ENCODE data around the gene TARBP1. TPM values are rescaled to one million over a fixed set of nuclear protein-coding genes. Genes with fewer than 3 reads are reported as not detected.
"Not testable (repeated sequence)": the region's sequence is repeated elsewhere in the genome, so short reads cannot be mapped to it uniquely, and the experiment has no call there.

The TARBP1 gene
- total and polyA plus RNA-seq, 2 donors (not counting 1 experiment from before 2014, with no cell fraction given) = 35.4 to 71.5 TPM

DNA sequence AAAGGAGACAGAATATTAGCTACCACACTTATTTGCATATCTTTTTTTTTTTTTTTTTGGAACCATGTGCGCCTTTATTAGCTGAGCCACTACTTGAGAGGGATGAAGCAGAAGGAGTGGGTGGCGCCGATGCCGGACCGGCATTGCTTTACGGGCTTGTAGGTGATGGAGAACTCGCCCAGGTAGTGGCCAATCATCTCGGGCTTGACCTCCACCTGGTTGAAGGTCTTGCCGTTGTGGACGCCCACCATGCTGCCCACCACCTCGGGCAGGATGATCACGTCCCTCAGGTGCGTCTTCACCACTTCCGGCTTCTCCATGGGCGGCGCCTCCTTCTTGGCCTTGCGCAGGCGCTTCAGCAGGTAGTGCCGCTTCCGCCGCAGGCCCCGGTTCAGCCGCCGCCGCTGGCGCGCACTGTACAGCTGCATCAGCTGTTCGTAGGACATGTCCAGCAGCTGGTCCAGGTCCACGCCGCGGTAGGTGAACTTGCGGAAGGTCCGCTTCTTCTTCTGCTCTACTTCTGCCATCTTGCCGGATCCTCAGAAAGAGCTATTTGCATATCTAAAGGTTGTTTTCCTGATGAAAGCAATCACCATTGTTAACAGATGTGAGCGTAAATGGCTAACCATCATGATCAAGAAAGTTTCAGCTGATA, 122.2 kb downstream of the TARBP1 start:
- Histone ChIP-seq H3K4me3 (ENCODE audit: control extremely low read depth in 1 of 5, extremely low read depth in 1 of 5, insufficient read depth in 1 of 5, low read depth in 2 of 5, low read length in 4 of 5) (peak overlapping the region; percentile 22 to 64 (median 52)), H2AFZ (ENCODE audit: insufficient read depth, low read depth, low read length, poor library complexity, severe bottlenecking) (peak overlapping the region; percentile 67), H3K9ac (ENCODE audit: low read length) (peak overlapping the region; percentile 53), H3K27ac (ENCODE audit: low read length in 2 of 2) (peak overlapping the region; percentile 30 to 39), H3K4me2 (replicated peaks; ENCODE audit: low read depth, low read length, poor library complexity, severe bottlenecking) (peak overlapping the region; percentile 62)
- intact Hi-C loops (cut with micrococcal nuclease) = loop anchor here (1.0 kb wide), 1 partner anchor 17 kb away; the partner anchor contains the start of gene COA6
- ATAC-seq (ENCODE audit: low read depth) (peak; percentile 69), DNase-seq (peak; percentile 73)
- peaks cover 19% of the 10 kb centered on the region for H3K27me3 Mint-ChIP-seq
- not testable (repeated sequence) for H3K27me3 ChIP-seq (replicated peaks in 1 of 4; ENCODE audit: control extremely low read depth in 1 of 4, control insufficient read depth in 3 of 4, insufficient read depth in 4 of 4, low read length in 3 of 4); H3K36me3 ChIP-seq (replicated peaks in 1 of 2; ENCODE audit: control extremely low read depth in 1 of 2, control insufficient read depth in 1 of 2, extremely low read depth in 1 of 2, insufficient read depth in 2 of 2, low read length in 1 of 2); H3K9me3 ChIP-seq (ENCODE audit: control extremely low read depth in 1 of 3, control insufficient read depth in 2 of 3, insufficient read depth in 1 of 3, low read length in 2 of 3); H4K20me1 ChIP-seq (ENCODE audit: control insufficient read depth, insufficient read depth, low read length, poor library complexity, severe bottlenecking); H3K4me1 ChIP-seq (ENCODE audit: control insufficient read depth in 2 of 2, insufficient read depth in 2 of 2, low read length in 2 of 2); H3K9me3 Mint-ChIP-seq (ENCODE audit: insufficient read depth); H3K4me1 Mint-ChIP-seq; H3K79me2 ChIP-seq (ENCODE audit: control insufficient read depth, insufficient read depth, low read length)
- H3K27ac Mint-ChIP-seq = peak overlapping the region; percentile 88
- H3K4me3 Mint-ChIP-seq = peak overlapping the region; percentile 89
- CTCF ChIA-PET = interaction anchor here (1.0 to 1.2 kb wide), 3 partner anchors 20 to 44 kb away, joined by 3 read pairs; no protein-coding TSS in a partner anchor
- WGBS (ENCODE audit: insufficient coverage) = 70% methylated on average over 32 of the region's 35 CpGs
- POLR2A ChIA-PET = interaction anchor here (1.2 kb wide), 1 partner anchor 17 kb away, joined by 5 read pairs; the partner anchor contains the start of gene COA6

DNA sequence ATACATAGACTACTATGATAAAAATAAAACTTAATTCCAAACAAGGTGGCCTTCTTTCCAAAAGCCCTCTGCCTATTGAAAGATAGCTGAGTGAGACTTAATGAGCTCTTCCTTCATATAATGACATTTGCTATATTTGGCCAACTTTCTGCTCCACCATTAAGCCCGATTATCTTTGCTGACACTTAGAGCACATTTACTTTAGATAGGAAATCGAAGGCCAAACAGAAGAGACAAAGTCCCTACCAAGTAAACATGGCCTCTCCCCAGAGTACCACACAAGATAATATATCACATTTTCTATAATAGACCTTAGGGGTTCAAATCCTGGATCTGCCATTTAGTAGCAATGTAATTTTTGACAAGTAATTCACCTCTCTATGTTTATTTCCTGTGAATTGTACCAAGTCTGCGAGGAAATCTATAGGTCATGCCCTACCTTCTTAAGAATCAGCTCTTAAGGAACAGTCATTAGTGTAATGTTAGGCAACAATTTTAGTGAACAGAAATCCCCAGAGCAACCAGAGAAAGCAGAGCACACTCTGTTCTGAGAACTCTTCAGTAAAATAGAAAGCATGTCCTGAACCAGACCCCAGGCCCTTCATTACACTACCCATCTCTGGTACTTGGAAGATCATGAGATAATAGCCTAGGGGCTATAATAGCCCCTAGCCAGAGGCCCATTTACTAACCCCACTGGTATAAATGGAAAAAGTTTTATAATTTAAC, 123.0 kb downstream of the TARBP1 start:
- H3K9me3 ChIP-seq (ENCODE audit: control extremely low read depth in 1 of 3, control insufficient read depth in 2 of 3, insufficient read depth in 1 of 3, low read length in 2 of 3) = peaks cover 0 to 3% (median 2%) of the 10 kb centered on the region in 3 donors
- no peak overlapping the region for H3K4me3 ChIP-seq (ENCODE audit: control extremely low read depth in 1 of 5, extremely low read depth in 1 of 5, insufficient read depth in 1 of 5, low read depth in 2 of 5, low read length in 4 of 5)
- no peaks in the 10 kb centered on the region for H3K79me2 ChIP-seq (ENCODE audit: control insufficient read depth, insufficient read depth, low read length)
- H2AFZ ChIP-seq (ENCODE audit: insufficient read depth, low read depth, low read length, poor library complexity, severe bottlenecking) = peak overlapping the region; percentile 67
- peaks cover 23% of the 10 kb centered on the region for H3K27me3 Mint-ChIP-seq
- peaks cover 0 to 5% (median 0%) of the 10 kb centered on the region in 4 experiments for H3K27me3 ChIP-seq (replicated peaks in 1 of 4; ENCODE audit: control extremely low read depth in 1 of 4, control insufficient read depth in 3 of 4, insufficient read depth in 4 of 4, low read length in 3 of 4)
- no peaks in the 10 kb centered on the region for H4K20me1 ChIP-seq (ENCODE audit: control insufficient read depth, insufficient read depth, low read length, poor library complexity, severe bottlenecking)
- peak overlapping the region; percentile 12 for H3K4me3 Mint-ChIP-seq
- no peaks in the 10 kb centered on the region for H3K4me1 Mint-ChIP-seq
- H3K36me3 ChIP-seq (replicated peaks in 1 of 2; ENCODE audit: control extremely low read depth in 1 of 2, control insufficient read depth in 1 of 2, extremely low read depth in 1 of 2, insufficient read depth in 2 of 2, low read length in 1 of 2) = no peaks in the 10 kb centered on the region
- H3K9me3 Mint-ChIP-seq (ENCODE audit: insufficient read depth) = no peaks in the 10 kb centered on the region
- no peak overlapping the region for H3K27ac ChIP-seq (ENCODE audit: low read length in 2 of 2)
- peak overlapping the region; percentile 62 for H3K4me2 ChIP-seq (replicated peaks; ENCODE audit: low read depth, low read length, poor library complexity, severe bottlenecking)
- intact Hi-C loops (cut with micrococcal nuclease) = no loop called here
- no CpG with 5 or more reads among the region's 3 CpGs for WGBS (ENCODE audit: insufficient coverage)
- no peak for TF ChIP-seq EZH2 (IDR thresholded peaks at IDR 0.05; ENCODE audit: borderline replicate concordance, insufficient read depth, low read depth, low read length, poor library complexity, severe bottlenecking)
- TF ChIP-seq, protein P1, sequence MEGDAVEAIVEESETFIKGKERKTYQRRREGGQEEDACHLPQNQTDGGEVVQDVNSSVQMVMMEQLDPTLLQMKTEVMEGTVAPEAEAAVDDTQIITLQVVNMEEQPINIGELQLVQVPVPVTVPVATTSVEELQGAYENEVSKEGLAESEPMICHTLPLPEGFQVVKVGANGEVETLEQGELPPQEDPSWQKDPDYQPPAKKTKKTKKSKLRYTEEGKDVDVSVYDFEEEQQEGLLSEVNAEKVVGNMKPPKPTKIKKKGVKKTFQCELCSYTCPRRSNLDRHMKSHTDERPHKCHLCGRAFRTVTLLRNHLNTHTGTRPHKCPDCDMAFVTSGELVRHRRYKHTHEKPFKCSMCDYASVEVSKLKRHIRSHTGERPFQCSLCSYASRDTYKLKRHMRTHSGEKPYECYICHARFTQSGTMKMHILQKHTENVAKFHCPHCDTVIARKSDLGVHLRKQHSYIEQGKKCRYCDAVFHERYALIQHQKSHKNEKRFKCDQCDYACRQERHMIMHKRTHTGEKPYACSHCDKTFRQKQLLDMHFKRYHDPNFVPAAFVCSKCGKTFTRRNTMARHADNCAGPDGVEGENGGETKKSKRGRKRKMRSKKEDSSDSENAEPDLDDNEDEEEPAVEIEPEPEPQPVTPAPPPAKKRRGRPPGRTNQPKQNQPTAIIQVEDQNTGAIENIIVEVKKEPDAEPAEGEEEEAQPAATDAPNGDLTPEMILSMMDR (IDR thresholded peaks at IDR 0.05) = no peak
- H3K4me1 ChIP-seq (ENCODE audit: control insufficient read depth in 2 of 2, insufficient read depth in 2 of 2, low read length in 2 of 2) = peaks cover 0 to 4% of the 10 kb centered on the region in 2 donors
- peak overlapping the region; percentile 44 for H3K27ac Mint-ChIP-seq
- no peak for ATAC-seq (ENCODE audit: low read depth)
- DNase-seq = no peak
- POLR2A ChIA-PET = interaction anchor here (1.2 kb wide), 1 partner anchor 17 kb away, joined by 5 read pairs; the partner anchor contains the start of gene COA6
- CTCF ChIA-PET = interaction anchor here (1.1 kb wide), 1 partner anchor 20 kb away, joined by 3 read pairs; no protein-coding TSS in a partner anchor
- no peak overlapping the region for H3K9ac ChIP-seq (ENCODE audit: low read length)
